Measurements from ENCODE around the gene OR10K2. TPM values are rescaled to one million over a fixed set of nuclear protein-coding genes. Genes with fewer than 3 reads are reported as not detected.
"Not testable (repeated sequence)": the region's sequence is repeated elsewhere in the genome, so short reads cannot be mapped to it uniquely, and the experiment has no call there.

The OR10K2 gene
- total RNA-seq, 1 donor from 2014 or later: not detected

DNA sequence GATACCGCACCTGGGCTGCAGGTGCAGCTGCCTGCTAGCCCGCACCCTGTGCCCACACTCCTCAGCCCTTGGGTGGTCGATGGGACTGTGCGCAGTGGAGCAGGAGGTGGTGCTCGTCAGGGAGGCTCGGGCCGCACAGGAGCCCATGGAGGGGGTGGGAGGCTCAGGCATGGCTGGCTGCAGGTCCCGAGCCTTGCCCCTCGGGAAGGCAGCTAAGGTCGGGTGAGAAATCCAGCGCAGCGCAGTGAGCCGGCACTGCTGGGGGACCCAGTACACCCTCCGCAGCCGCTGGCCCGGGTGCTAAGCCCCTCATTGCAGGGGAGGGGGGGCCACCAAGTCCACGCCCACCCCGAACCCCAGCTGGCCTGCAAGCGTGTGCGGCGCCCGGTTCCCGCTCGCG, 51.9 kb downstream of the OR10K2 start:
- FAIRE-seq: not testable (repeated sequence)

DNA sequence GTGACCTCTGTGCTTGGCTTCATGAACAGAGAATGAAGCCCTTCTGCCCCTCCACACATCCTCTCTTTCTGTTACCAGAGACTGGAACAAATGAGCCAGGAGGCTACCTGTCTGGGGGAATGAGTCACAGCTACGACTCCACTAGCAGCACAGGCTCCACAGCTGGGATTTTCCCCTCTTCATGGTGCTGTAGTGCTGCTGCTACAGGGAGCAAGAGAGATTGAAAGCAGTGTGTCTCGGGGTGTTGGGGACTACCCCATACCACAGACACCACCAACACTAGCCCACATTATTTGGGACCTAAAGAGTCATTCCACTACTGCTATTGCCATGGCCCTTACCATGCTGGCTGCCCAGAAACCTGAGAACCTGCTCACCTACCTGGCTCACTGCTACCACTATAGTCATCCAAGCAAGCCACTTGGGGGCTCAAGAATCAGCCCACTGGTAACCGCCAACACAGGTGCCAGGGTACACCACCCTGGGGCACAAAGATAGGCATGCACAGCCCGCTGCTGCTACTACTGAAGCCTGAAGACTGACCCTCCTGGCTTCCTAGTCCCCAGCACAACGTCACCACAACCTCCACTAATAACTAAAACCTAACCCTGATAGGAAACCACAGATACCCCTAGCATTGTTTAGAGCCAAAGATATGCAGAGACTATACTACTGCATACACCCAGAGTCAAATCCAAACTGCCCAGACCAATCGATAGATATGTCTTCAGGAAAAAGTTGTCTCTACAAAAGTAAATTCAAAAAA, 54.7 kb downstream of the OR10K2 start:
- DNase-seq (ENCODE audit: low spot score in 2 of 2) (no peak), FAIRE-seq (no peak)

More for the DNA sequence above, 51.9 kb downstream of the OR10K2 start:
- DNase-seq (ENCODE audit: low spot score in 2 of 2): not testable (repeated sequence)

Other genes starting within 250 kb of the OR10K2 start
- gene CD1D, start 245.3 kb downstream of the OR10K2 start, total RNA-seq: 0.41 TPM
- not detected for gene CD1A, start 171.8 kb downstream of the OR10K2 start, total RNA-seq
- gene CD1C, start 136.3 kb downstream of the OR10K2 start, total RNA-seq: under 0.01 TPM
- not detected for gene CD1B, start 94.7 kb downstream of the OR10K2 start, total RNA-seq
- not detected for gene CD1E, start 72.3 kb downstream of the OR10K2 start, total RNA-seq
- gene OR10T2, start 26.8 kb downstream of the OR10K2 start, total RNA-seq: not detected
- not detected for gene OR10K1, start 35.6 kb upstream of the OR10K2 start, total RNA-seq
- not detected for gene OR10R2, start 46.0 kb upstream of the OR10K2 start, total RNA-seq
- not detected for gene OR6Y1, start 128.2 kb upstream of the OR10K2 start, total RNA-seq
- gene OR6P1, start 144.3 kb upstream of the OR10K2 start, total RNA-seq: not detected
- not detected for gene OR10X1, start 153.7 kb upstream of the OR10K2 start, total RNA-seq
- not detected for gene OR10Z1, start 179.0 kb upstream of the OR10K2 start, total RNA-seq